ENCODE results near the gene YPEL5. TPM values are rescaled to one million over a fixed set of nuclear protein-coding genes. Genes with fewer than 3 reads are reported as not detected.

The YPEL5 gene
- polyA plus RNA-seq, 1 of the 3 experiments (the other 2 are of a cell fraction) = 60.5 TPM

- TF ChIP-seq CTCF (IDR thresholded peaks at IDR 0.05) = peak; percentile 99
- no peak for TF ChIP-seq GABPA (IDR thresholded peaks at IDR 0.05; ENCODE audit: low read depth)
- peak in 1 of 2 experiments; percentile 26; a peak in 1 of 4 replicates for TF ChIP-seq EP300 (IDR thresholded peaks at IDR 0.05; ENCODE audit: borderline replicate concordance in 1 of 2, low read depth in 1 of 2, low read length in 1 of 2)
- no peak for TF ChIP-seq GATA2 (CRISPR knock-in tag; IDR thresholded peaks at IDR 0.05)
- TF ChIP-seq, protein P1, sequence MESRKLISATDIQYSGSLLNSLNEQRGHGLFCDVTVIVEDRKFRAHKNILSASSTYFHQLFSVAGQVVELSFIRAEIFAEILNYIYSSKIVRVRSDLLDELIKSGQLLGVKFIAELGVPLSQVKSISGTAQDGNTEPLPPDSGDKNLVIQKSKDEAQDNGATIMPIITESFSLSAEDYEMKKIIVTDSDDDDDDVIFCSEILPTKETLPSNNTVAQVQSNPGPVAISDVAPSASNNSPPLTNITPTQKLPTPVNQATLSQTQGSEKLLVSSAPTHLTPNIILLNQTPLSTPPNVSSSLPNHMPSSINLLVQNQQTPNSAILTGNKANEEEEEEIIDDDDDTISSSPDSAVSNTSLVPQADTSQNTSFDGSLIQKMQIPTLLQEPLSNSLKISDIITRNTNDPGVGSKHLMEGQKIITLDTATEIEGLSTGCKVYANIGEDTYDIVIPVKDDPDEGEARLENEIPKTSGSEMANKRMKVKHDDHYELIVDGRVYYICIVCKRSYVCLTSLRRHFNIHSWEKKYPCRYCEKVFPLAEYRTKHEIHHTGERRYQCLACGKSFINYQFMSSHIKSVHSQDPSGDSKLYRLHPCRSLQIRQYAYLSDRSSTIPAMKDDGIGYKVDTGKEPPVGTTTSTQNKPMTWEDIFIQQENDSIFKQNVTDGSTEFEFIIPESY (IDR thresholded peaks at IDR 0.05; ENCODE audit: borderline replicate concordance, low read depth) = no peak
- no peak for TF ChIP-seq MEF2A (IDR thresholded peaks at IDR 0.05; ENCODE audit: borderline replicate concordance, low read depth)
- no peak for TF ChIP-seq NRF1 (IDR thresholded peaks at IDR 0.05; ENCODE audit: low read depth, low read length)
- no peak for TF ChIP-seq FOXM1 (IDR thresholded peaks at IDR 0.05; ENCODE audit: low read depth)
- TF ChIP-seq, protein P2, sequence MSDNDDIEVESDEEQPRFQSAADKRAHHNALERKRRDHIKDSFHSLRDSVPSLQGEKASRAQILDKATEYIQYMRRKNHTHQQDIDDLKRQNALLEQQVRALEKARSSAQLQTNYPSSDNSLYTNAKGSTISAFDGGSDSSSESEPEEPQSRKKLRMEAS (IDR thresholded peaks at IDR 0.05; ENCODE audit: low read depth) = no peak
- no peak for TF ChIP-seq JUND (IDR thresholded peaks at IDR 0.05)
- no peak for TF ChIP-seq NFIC (IDR thresholded peaks at IDR 0.05; ENCODE audit: borderline replicate concordance)
- no peak for TF ChIP-seq IRF3 (IDR thresholded peaks at IDR 0.05; ENCODE audit: low read depth, low read length)
- TF ChIP-seq SMC3 (IDR thresholded peaks at IDR 0.05; ENCODE audit: low read depth, low read length) = peak; percentile 80
- TF ChIP-seq RCOR1 (IDR thresholded peaks at IDR 0.05; ENCODE audit: low read length) = peak; percentile 83
- TF ChIP-seq USF1 (IDR thresholded peaks at IDR 0.05; ENCODE audit: borderline replicate concordance, low read depth) = no peak
- no peak for TF ChIP-seq FOXJ3 (CRISPR knock-in tag; IDR thresholded peaks at IDR 0.05)
- no peak for TF ChIP-seq ELF1 (IDR thresholded peaks at IDR 0.05)
- 0 out of 2 replicates have a peak, but pooled peaks have one; percentile 26 for TF ChIP-seq TAF1 (IDR thresholded peaks at IDR 0.05; ENCODE audit: borderline replicate concordance, low read depth, low read length)
- no peak for TF ChIP-seq TEAD4 (IDR thresholded peaks at IDR 0.05; ENCODE audit: borderline replicate concordance, insufficient read depth)
- TF ChIP-seq RXRA (IDR thresholded peaks at IDR 0.05; ENCODE audit: borderline replicate concordance, low read depth) = no peak
- TF ChIP-seq, protein P3, sequence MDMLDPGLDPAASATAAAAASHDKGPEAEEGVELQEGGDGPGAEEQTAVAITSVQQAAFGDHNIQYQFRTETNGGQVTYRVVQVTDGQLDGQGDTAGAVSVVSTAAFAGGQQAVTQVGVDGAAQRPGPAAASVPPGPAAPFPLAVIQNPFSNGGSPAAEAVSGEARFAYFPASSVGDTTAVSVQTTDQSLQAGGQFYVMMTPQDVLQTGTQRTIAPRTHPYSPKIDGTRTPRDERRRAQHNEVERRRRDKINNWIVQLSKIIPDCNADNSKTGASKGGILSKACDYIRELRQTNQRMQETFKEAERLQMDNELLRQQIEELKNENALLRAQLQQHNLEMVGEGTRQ (IDR thresholded peaks at IDR 0.05; ENCODE audit: borderline replicate concordance, low read depth, low read length) = no peak
- TF ChIP-seq EZH2phosphoT487 (IDR thresholded peaks at IDR 0.05; ENCODE audit: borderline replicate concordance, low read depth) = no peak
Observed at GRCh38 chr2:30165050-30165520, 18.3 kb downstream of the YPEL5 start (continued).

All from SK-N-SH (cell line).